Progenitor cell of endocrine pancreas (in vitro differentiated cells): ENCODE results near the gene UBASH3B. TPM values are rescaled to one million over a fixed set of nuclear protein-coding genes. Genes with fewer than 3 reads are reported as not detected.

Source experiments
- DNase-seq: peaks from one replicate; pipeline ENCODE4 v3.0.0; 2021; ENCODE audit warnings: low spot score; ENCODE audit not compliant: unreplicated experiment
- H3K27ac Mint-ChIP-seq: 2 replicates; pipeline ENCODE4 v1.8.0; 2021; ENCODE audit warnings: mild to moderate bottlenecking, moderate library complexity, mixed read lengths
- H3K27me3 Mint-ChIP-seq: 2 replicates; pipeline ENCODE4 v1.8.0; 2021; ENCODE audit warnings: mixed read lengths
- H3K36me3 Mint-ChIP-seq: 2 replicates; pipeline ENCODE4 v1.8.0; 2022; ENCODE audit warnings: mixed read lengths; ENCODE audit not compliant: insufficient read depth
- H3K4me1 Mint-ChIP-seq: 2 replicates; pipeline ENCODE4 v1.8.0; 2021; ENCODE audit warnings: low read depth, mixed read lengths
- H3K4me3 Mint-ChIP-seq: 2 replicates; pipeline ENCODE4 v1.8.0; 2021; ENCODE audit warnings: low read depth, mild to moderate bottlenecking, moderate library complexity, mixed read lengths
- H3K9me3 Mint-ChIP-seq: 2 replicates; pipeline ENCODE4 v1.8.0; 2021; ENCODE audit warnings: low read depth, mixed read lengths
- CTCF ChIP-seq: fragments of 200-600 bp; sonication (generic); IDR thresholded peaks from one replicate; pipeline ENCODE4 v1.5.0; 2021; ENCODE audit warnings: antibody characterized with exemption, mild to moderate bottlenecking; ENCODE audit not compliant: unreplicated experiment
- total RNA-seq: library from RNA; stranded (reverse); gene quantifications from 2 replicates; pipeline ENCODE4 v1.2.1, GENCODE V29; 2021

UBASH3B gene
- total RNA-seq, 1 donor from 2014 or later, result 2.4 TPM

GRCh38 chr11:122700666-122701065, 45.1 kb downstream of the UBASH3B start:
- no peaks in the 10 kb centered on the region for H3K4me1 Mint-ChIP-seq
- H3K36me3 Mint-ChIP-seq, result no peaks in the 10 kb centered on the region
- no peak for DNase-seq
- H3K27me3 Mint-ChIP-seq, result no peaks in the 10 kb centered on the region
- H3K4me3 Mint-ChIP-seq, result no peak overlapping the region
- no peak for TF ChIP-seq CTCF
- no peak overlapping the region for H3K27ac Mint-ChIP-seq
- H3K9me3 Mint-ChIP-seq, result no peaks in the 10 kb centered on the region

GRCh38 chr11:122701143-122701542, 45.6 kb downstream of the UBASH3B start:
- TF ChIP-seq CTCF, result no peak
- H3K4me1 Mint-ChIP-seq, result no peaks in the 10 kb centered on the region
- H3K27me3 Mint-ChIP-seq, result no peaks in the 10 kb centered on the region
- H3K36me3 Mint-ChIP-seq, result no peaks in the 10 kb centered on the region
- no peak overlapping the region for H3K27ac Mint-ChIP-seq
- no peak for DNase-seq
- no peak overlapping the region for H3K4me3 Mint-ChIP-seq
- no peaks in the 10 kb centered on the region for H3K9me3 Mint-ChIP-seq

GRCh38 chr11:122703541-122704272, 48.2 kb downstream of the UBASH3B start:
- DNase-seq, result no peak
- no peak for TF ChIP-seq CTCF
- Mint-ChIP-seq H3K27me3 (no peaks in the 10 kb centered on the region), H3K27ac (no peak overlapping the region), H3K4me1 (no peaks in the 10 kb centered on the region), H3K9me3 (no peaks in the 10 kb centered on the region), H3K4me3 (no peak overlapping the region), H3K36me3 (no peaks in the 10 kb centered on the region)

GRCh38 chr11:122705396-122705795, 49.9 kb downstream of the UBASH3B start:
- Mint-ChIP-seq H3K9me3 (no peaks in the 10 kb centered on the region), H3K27me3 (peaks cover 3% of the 10 kb centered on the region), H3K4me3 (no peak overlapping the region), H3K27ac (no peak overlapping the region), H3K4me1 (no peaks in the 10 kb centered on the region), H3K36me3 (no peaks in the 10 kb centered on the region)
- TF ChIP-seq CTCF, result no peak
- DNase-seq, result no peak

- no peak for TF ChIP-seq CTCF
Measured at GRCh38 chr11:122706291-122707088, 51.0 kb downstream of the UBASH3B start.

More at GRCh38 chr11:122706291-122707088, 51.0 kb downstream of the UBASH3B start:
- H3K4me1 Mint-ChIP-seq, result no peaks in the 10 kb centered on the region
- no peaks in the 10 kb centered on the region for H3K36me3 Mint-ChIP-seq
- H3K9me3 Mint-ChIP-seq, result no peaks in the 10 kb centered on the region
- peaks cover 3% of the 10 kb centered on the region for H3K27me3 Mint-ChIP-seq
- H3K4me3 Mint-ChIP-seq, result no peak overlapping the region
- no peak for DNase-seq
- no peak overlapping the region for H3K27ac Mint-ChIP-seq
